ENCODE results near the gene DNAH14.

Gene DNAH14

DNA sequence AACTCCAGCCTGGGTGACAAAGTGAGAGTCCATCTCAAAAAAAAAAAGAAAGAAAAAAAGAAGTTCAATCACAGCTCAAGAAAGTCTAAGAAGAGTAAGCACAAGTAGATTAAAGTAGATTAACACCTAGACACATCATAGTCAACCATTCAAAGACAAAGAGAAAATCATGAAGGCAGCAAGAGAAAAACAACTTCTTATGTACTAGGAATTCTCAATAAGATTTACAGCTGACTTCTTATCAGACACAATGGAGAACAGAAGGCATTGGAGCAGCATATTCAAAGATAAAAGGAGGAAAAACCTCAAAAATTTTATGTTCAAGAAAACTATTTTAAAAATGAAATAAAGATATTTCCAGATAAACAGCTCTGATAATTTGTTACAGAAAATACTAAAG is 351.1 kb downstream of the DNAH14 start (continued):
- TF ChIP-seq ZBTB44 (tag by site-specific recombination; IDR thresholded peaks at IDR 0.05) (no peak), ZSCAN18 (tag by site-specific recombination; IDR thresholded peaks at IDR 0.05) (no peak), ZNF792 (tag by site-specific recombination; IDR thresholded peaks at IDR 0.05) (no peak), ZNF280D (tag by site-specific recombination; IDR thresholded peaks at IDR 0.05) (peak; percentile 95), ZNF658 (tag by site-specific recombination; IDR thresholded peaks at IDR 0.05) (no peak), ZNF580 (tag by site-specific recombination; IDR thresholded peaks at IDR 0.05) (no peak), KLF8 (tag by site-specific recombination; IDR thresholded peaks at IDR 0.05) (0 out of 2 replicates have a peak, but pooled peaks have one; percentile 14), ZNF324 (tag by site-specific recombination; IDR thresholded peaks at IDR 0.05) (no peak), ZNF558 (tag by site-specific recombination; IDR thresholded peaks at IDR 0.05) (0 out of 2 replicates have a peak, but pooled peaks have one; percentile 29), SP3 (tag by site-specific recombination; IDR thresholded peaks at IDR 0.05) (no peak), ZNF211 (tag by site-specific recombination; IDR thresholded peaks at IDR 0.05; ENCODE audit: low read depth) (no peak), ZNF623 (tag by site-specific recombination; IDR thresholded peaks at IDR 0.05) (0 out of 2 replicates have a peak, but pooled peaks have one; percentile 5), ZBTB20 (tag by site-specific recombination; IDR thresholded peaks at IDR 0.05) (no peak)
- TF ChIP-seq, protein P1, sequence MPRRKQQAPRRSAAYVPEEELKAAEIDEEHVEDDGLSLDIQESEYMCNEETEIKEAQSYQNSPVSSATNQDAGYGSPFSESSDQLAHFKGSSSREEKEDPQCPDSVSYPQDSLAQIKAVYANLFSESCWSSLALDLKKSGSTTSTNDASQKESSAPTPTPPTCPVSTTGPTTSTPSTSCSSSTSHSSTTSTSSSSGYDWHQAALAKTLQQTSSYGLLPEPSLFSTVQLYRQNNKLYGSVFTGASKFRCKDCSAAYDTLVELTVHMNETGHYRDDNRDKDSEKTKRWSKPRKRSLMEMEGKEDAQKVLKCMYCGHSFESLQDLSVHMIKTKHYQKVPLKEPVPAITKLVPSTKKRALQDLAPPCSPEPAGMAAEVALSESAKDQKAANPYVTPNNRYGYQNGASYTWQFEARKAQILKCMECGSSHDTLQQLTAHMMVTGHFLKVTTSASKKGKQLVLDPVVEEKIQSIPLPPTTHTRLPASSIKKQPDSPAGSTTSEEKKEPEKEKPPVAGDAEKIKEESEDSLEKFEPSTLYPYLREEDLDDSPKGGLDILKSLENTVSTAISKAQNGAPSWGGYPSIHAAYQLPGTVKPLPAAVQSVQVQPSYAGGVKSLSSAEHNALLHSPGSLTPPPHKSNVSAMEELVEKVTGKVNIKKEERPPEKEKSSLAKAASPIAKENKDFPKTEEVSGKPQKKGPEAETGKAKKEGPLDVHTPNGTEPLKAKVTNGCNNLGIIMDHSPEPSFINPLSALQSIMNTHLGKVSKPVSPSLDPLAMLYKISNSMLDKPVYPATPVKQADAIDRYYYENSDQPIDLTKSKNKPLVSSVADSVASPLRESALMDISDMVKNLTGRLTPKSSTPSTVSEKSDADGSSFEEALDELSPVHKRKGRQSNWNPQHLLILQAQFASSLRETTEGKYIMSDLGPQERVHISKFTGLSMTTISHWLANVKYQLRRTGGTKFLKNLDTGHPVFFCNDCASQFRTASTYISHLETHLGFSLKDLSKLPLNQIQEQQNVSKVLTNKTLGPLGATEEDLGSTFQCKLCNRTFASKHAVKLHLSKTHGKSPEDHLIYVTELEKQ (tag by site-specific recombination; IDR thresholded peaks at IDR 0.05; ENCODE audit: borderline replicate concordance): no peak
- TF ChIP-seq, protein P2, sequence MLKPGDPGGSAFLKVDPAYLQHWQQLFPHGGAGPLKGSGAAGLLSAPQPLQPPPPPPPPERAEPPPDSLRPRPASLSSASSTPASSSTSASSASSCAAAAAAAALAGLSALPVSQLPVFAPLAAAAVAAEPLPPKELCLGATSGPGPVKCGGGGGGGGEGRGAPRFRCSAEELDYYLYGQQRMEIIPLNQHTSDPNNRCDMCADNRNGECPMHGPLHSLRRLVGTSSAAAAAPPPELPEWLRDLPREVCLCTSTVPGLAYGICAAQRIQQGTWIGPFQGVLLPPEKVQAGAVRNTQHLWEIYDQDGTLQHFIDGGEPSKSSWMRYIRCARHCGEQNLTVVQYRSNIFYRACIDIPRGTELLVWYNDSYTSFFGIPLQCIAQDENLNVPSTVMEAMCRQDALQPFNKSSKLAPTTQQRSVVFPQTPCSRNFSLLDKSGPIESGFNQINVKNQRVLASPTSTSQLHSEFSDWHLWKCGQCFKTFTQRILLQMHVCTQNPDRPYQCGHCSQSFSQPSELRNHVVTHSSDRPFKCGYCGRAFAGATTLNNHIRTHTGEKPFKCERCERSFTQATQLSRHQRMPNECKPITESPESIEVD (tag by site-specific recombination; IDR thresholded peaks at IDR 0.05): no peak

DNA sequence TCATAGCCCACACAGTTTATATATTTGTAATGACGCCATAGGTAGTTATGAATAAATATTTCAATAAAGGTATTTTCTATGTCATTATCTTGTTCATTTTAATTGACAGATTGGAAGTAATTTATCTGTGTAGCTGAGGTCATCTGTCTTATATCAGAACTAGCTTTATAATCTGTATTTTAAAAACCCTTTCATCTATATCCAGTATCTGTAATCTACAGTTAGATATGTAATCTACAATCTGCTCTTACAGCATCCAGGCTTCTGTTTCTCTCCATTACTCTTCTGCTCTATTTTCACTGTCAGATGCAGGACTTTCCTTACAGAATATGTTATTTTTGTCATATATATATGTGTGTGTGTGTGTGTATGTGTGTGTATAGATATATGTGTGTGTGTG is 360.8 kb downstream of the DNAH14 start:
- H3K4me3 ChIP-seq (ENCODE audit: low read depth, low read length): no peak overlapping the region
- H3K9me3 ChIP-seq (ENCODE audit: control insufficient read depth, insufficient read depth, low read depth, low read length): no peaks in the 10 kb centered on the region
- POLR2A ChIA-PET: no interaction called here
- TF ChIP-seq, protein P3, sequence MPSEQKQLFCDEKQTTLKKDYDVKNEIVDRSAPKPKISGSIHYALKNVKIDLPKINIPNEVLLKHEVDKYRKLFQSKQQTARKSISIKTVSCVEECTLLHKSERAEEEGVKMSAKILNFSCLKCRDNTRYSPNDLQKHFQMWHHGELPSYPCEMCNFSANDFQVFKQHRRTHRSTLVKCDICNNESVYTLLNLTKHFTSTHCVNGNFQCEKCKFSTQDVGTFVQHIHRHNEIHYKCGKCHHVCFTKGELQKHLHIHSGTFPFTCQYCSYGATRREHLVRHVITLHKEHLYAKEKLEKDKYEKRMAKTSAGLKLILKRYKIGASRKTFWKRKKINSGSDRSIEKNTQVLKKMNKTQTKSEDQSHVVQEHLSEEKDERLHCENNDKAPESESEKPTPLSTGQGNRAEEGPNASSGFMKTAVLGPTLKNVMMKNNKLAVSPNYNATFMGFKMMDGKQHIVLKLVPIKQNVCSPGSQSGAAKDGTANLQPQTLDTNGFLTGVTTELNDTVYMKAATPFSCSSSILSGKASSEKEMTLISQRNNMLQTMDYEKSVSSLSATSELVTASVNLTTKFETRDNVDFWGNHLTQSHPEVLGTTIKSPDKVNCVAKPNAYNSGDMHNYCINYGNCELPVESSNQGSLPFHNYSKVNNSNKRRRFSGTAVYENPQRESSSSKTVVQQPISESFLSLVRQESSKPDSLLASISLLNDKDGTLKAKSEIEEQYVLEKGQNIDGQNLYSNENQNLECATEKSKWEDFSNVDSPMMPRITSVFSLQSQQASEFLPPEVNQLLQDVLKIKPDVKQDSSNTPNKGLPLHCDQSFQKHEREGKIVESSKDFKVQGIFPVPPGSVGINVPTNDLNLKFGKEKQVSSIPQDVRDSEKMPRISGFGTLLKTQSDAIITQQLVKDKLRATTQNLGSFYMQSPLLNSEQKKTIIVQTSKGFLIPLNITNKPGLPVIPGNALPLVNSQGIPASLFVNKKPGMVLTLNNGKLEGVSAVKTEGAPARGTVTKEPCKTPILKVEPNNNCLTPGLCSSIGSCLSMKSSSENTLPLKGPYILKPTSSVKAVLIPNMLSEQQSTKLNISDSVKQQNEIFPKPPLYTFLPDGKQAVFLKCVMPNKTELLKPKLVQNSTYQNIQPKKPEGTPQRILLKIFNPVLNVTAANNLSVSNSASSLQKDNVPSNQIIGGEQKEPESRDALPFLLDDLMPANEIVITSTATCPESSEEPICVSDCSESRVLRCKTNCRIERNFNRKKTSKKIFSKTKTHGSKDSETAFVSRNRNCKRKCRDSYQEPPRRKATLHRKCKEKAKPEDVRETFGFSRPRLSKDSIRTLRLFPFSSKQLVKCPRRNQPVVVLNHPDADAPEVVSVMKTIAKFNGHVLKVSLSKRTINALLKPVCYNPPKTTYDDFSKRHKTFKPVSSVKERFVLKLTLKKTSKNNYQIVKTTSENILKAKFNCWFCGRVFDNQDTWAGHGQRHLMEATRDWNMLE (tag by site-specific recombination; conservative IDR thresholded peaks at IDR 0.05; ENCODE audit: low read depth): no peak
- TF ChIP-seq GLIS2 (tag by site-specific recombination; IDR thresholded peaks at IDR 0.05) (no peak), ZBTB17 (tag by site-specific recombination; IDR thresholded peaks at IDR 0.05) (peak; percentile 54; the same call in 1 of the 2 replicates)
- CTCF ChIA-PET: no interaction called here
- H3K36me3 ChIP-seq (ENCODE audit: control insufficient read depth in 2 of 2, insufficient read depth in 1 of 2, low read length in 2 of 2): no peaks in the 10 kb centered on the region
- no peak overlapping the region for H3K27ac ChIP-seq (ENCODE audit: extremely low read depth, low read depth, low read length)
- no peaks in the 10 kb centered on the region for H3K4me1 ChIP-seq (ENCODE audit: control insufficient read depth, insufficient read depth, low read length)
